RCC 7860 (cell line): Measurements from ENCODE around the gene PPT2.
"Not testable (repeated sequence)": the region's sequence is repeated elsewhere in the genome, so short reads cannot be mapped to it uniquely, and the experiment has no call there.

Experiments
- DNase-seq: peaks from one replicate; pipeline ENCODE4 v3.0.0-alpha.2; 2015; ENCODE audit warnings: low spot score
- FAIRE-seq: peaks from 2 replicates; lab custom pipeline; 2012; peaks lifted over from hg19 to GRCh38; lab: Jason Lieb, UNC

Gene PPT2

GRCh38 chr6:32188381-32189068, 34.6 kb downstream of the PPT2 start:
- no peak for DNase-seq

GRCh38 chr6:32189069-32189741, 35.3 kb downstream of the PPT2 start:
- FAIRE-seq (no peak), DNase-seq (no peak)

More at GRCh38 chr6:32188381-32189068, 34.6 kb downstream of the PPT2 start:
- FAIRE-seq: no peak

GRCh38 chr6:32189742-32190053, 35.8 kb downstream of the PPT2 start:
- DNase-seq (no peak), FAIRE-seq (no peak)

- FAIRE-seq: no peak
- peak; percentile 69 for DNase-seq
Observed at GRCh38 chr6:32190054-32190851, 36.3 kb downstream of the PPT2 start, which contains the start of gene PBX2. PBX2 (minus strand) TSS chr6:32190202; CDS start chr6:32189915, 287 bp downstream.

GRCh38 chr6:32190911-32191677, 37.2 kb downstream of the PPT2 start:
- no peak for DNase-seq

GRCh38 chr6:32191696-32192607, 38.0 kb downstream of the PPT2 start:
- FAIRE-seq (no peak), DNase-seq (no peak)

More at GRCh38 chr6:32190911-32191677, 37.2 kb downstream of the PPT2 start:
- FAIRE-seq: no peak

- FAIRE-seq: no peak
Observed at GRCh38 chr6:32192608-32193039, 38.7 kb downstream of the PPT2 start, which contains the start of gene GPSM3. GPSM3 (minus strand) TSS chr6:32192643; CDS start chr6:32192513, 130 bp downstream.

GRCh38 chr6:32193096-32193495, 39.2 kb downstream of the PPT2 start:
- DNase-seq, FAIRE-seq: not testable (repeated sequence)

More at GRCh38 chr6:32192608-32193039, 38.7 kb downstream of the PPT2 start, which contains the start of gene GPSM3:
- DNase-seq: no peak

GRCh38 chr6:32194388-32194787, 40.4 kb downstream of the PPT2 start:
- FAIRE-seq (no peak), DNase-seq (no peak)

GRCh38 chr6:32194825-32195651, 41.1 kb downstream of the PPT2 start:
- DNase-seq (peak; percentile 41), FAIRE-seq (no peak)

GRCh38 chr6:32195652-32195901, 41.6 kb downstream of the PPT2 start:
- peak; percentile 80 for FAIRE-seq
- DNase-seq: peak; percentile 97

GRCh38 chr6:32195902-32196681, 42.2 kb downstream of the PPT2 start:
- no peak for FAIRE-seq
- DNase-seq: peak; percentile 52

- FAIRE-seq (no peak), DNase-seq (no peak)
Observed at GRCh38 chr6:32196682-32197616, 43.0 kb downstream of the PPT2 start.

- FAIRE-seq: no peak
Observed at GRCh38 chr6:32198345-32198696, 44.4 kb downstream of the PPT2 start.

GRCh38 chr6:32198866-32199265, 44.9 kb downstream of the PPT2 start:
- DNase-seq: no peak
- FAIRE-seq: no peak

More at GRCh38 chr6:32198345-32198696, 44.4 kb downstream of the PPT2 start:
- no peak for DNase-seq

GRCh38 chr6:32200711-32201475, 47.0 kb downstream of the PPT2 start:
- DNase-seq (no peak), FAIRE-seq (no peak)
